Progenitor cell of endocrine pancreas (in vitro differentiated cells): Measurements from ENCODE around the gene NR6A1. TPM values are rescaled to one million over a fixed set of nuclear protein-coding genes. Genes with fewer than 3 reads are reported as not detected.

Experiments used
- DNase-seq: peaks from one replicate; pipeline ENCODE4 v3.0.0; 2021; ENCODE audit warnings: low spot score; ENCODE audit not compliant: unreplicated experiment
- H3K27ac Mint-ChIP-seq: 2 replicates; pipeline ENCODE4 v1.8.0; 2021; ENCODE audit warnings: mild to moderate bottlenecking, moderate library complexity, mixed read lengths
- H3K27me3 Mint-ChIP-seq: 2 replicates; pipeline ENCODE4 v1.8.0; 2021; ENCODE audit warnings: mixed read lengths
- H3K36me3 Mint-ChIP-seq: 2 replicates; pipeline ENCODE4 v1.8.0; 2022; ENCODE audit warnings: mixed read lengths; ENCODE audit not compliant: insufficient read depth
- H3K4me1 Mint-ChIP-seq: 2 replicates; pipeline ENCODE4 v1.8.0; 2021; ENCODE audit warnings: low read depth, mixed read lengths
- H3K4me3 Mint-ChIP-seq: 2 replicates; pipeline ENCODE4 v1.8.0; 2021; ENCODE audit warnings: low read depth, mild to moderate bottlenecking, moderate library complexity, mixed read lengths
- H3K9me3 Mint-ChIP-seq: 2 replicates; pipeline ENCODE4 v1.8.0; 2021; ENCODE audit warnings: low read depth, mixed read lengths
- total RNA-seq: library from RNA; stranded (reverse); gene quantifications from 2 replicates; pipeline ENCODE4 v1.2.1, GENCODE V29; 2021
- TF ChIP-seq, protein P1 (sequence below): fragments of 200-600 bp; sonication (generic); IDR thresholded peaks from one replicate; pipeline ENCODE4 v1.5.0; 2021; ENCODE audit warnings: antibody characterized with exemption, mild to moderate bottlenecking; ENCODE audit not compliant: unreplicated experiment

NR6A1 gene
- total RNA-seq, 1 donor from 2014 or later = 86.4 TPM

DNA sequence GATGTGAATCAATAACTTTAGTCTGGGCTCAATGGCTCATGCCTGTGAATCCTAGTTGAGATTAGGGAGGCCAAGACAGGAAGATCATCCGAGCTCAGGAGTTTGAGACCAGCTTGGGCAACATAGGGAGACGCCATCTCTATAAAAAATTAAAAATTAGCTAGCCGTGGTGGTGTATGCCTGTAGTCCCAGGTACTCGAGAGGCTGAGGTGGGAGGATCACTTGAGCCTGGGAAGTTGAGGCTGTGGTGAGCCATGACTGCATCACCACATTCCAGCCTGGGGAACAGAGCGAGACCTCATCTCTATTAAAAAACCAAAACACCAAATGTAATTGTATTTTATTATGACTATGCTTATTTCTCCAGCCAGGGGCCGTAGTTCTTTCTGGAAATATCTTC lies 194.4 kb downstream of the NR6A1 start:
- no peak for DNase-seq
- no peak overlapping the region for H3K27ac Mint-ChIP-seq
- peaks cover 3% of the 10 kb centered on the region for H3K9me3 Mint-ChIP-seq
- no peak overlapping the region for H3K4me3 Mint-ChIP-seq
- no peaks in the 10 kb centered on the region for H3K27me3 Mint-ChIP-seq
- peaks cover 16% of the 10 kb centered on the region for H3K36me3 Mint-ChIP-seq
- TF ChIP-seq, protein P1, sequence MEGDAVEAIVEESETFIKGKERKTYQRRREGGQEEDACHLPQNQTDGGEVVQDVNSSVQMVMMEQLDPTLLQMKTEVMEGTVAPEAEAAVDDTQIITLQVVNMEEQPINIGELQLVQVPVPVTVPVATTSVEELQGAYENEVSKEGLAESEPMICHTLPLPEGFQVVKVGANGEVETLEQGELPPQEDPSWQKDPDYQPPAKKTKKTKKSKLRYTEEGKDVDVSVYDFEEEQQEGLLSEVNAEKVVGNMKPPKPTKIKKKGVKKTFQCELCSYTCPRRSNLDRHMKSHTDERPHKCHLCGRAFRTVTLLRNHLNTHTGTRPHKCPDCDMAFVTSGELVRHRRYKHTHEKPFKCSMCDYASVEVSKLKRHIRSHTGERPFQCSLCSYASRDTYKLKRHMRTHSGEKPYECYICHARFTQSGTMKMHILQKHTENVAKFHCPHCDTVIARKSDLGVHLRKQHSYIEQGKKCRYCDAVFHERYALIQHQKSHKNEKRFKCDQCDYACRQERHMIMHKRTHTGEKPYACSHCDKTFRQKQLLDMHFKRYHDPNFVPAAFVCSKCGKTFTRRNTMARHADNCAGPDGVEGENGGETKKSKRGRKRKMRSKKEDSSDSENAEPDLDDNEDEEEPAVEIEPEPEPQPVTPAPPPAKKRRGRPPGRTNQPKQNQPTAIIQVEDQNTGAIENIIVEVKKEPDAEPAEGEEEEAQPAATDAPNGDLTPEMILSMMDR = no peak
- H3K4me1 Mint-ChIP-seq = peaks cover 30% of the 10 kb centered on the region

DNA sequence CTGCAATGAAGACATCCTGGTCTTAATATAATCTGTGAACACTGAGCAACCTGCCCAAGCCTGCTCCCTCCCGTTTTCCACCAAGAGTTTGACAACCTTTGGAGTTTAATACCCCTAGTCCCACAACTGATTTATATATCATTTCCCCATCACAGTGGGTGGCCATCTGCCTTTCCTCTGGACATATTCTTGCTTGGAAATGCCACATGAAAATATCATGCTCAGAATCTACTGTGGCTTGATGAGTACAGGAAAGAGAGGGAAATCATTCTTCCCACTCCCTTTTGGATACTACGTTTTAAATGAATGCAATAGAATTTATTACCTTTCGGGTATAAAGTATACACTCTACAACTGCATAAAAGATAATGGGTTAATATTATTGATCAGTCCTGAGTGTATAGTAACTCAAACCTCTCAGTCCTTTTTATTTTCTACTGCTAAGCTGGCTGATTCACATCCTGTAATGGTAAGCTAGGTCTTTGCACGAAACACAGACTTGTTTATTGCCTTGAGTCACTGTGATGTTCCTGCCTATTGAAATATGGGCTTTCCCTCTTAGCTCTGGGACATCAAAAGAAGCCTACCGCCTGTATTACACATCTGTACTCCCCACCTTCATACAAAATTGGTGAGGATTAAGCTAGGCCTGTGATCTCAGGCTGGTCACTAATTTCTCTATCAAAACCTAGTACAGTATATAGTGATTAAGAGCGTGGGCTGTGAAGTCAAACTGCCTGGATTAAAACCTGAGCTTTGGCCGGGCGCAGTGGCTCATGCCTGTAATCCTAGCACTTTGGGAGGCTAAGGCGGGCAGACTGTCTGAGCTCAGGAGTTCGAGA lies 196.4 kb downstream of the NR6A1 start:
- TF ChIP-seq, protein P1 = no peak
- Mint-ChIP-seq H3K4me1 (peaks cover 48% of the 10 kb centered on the region), H3K9me3 (no peaks in the 10 kb centered on the region), H3K4me3 (no peak overlapping the region), H3K36me3 (peaks cover 6% of the 10 kb centered on the region), H3K27me3 (no peaks in the 10 kb centered on the region), H3K27ac (no peak overlapping the region)
- no peak for DNase-seq

DNA sequence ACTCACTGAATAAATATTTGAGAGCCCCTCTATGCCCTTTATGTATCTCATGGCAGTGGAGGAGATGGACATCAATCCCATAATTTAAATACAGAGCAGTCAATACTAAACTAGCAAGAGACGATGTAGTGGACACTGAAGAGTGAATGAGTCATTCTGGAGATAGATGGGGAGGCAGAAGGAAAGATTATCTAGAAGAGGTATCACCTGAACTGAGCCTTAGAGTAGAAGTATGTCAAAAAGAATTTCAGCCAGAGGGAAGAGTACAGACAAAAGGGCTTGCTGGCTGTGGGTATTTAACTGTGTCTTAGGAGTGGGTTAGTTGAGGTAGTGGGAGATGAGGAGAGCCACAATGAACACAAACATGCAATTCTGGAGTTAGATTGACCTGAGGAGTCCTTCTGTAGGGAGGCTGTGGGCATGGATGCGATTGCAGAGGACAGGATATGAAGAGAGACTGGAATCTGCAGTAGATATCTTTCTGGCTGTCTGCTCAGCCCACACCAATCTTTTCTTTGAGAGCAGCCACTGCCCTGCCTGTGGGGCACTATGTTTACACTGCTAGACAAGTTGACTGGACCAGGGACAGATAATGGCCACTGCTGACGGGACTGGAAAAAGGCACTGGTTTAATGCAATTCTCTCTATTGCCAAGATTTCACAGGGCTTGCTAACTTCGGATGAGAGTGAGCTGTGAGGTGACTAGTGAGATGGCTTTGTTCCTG lies 200.0 kb downstream of the NR6A1 start:
- DNase-seq = no peak
- Mint-ChIP-seq H3K27me3 (no peaks in the 10 kb centered on the region), H3K36me3 (peaks cover 14% of the 10 kb centered on the region), H3K4me3 (no peak overlapping the region), H3K9me3 (peaks cover 4% of the 10 kb centered on the region), H3K27ac (peak overlapping the region; percentile 37), H3K4me1 (peaks cover 64% of the 10 kb centered on the region)
- TF ChIP-seq, protein P1 = no peak

DNA sequence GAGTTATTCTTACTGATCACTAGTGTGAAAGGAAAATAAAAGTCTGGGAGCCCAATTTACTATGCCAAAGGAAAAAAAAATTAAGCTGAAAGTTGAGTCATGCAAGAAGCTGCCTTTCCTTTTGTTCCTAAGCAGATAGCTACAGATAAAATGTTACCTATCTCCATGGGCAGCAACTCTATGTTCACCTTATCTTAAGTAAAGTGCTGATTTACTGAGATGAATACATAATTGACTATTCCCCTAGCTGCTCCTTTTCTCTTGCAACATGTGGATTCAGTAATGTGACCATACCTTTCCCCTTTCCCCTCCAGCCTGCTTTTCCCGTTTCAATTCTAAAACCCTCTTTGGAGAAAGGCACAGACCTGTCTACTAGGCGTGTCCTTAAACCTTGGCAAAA lies 201.2 kb downstream of the NR6A1 start:
- Mint-ChIP-seq H3K9me3 (peaks cover 4% of the 10 kb centered on the region), H3K27ac (peak overlapping the region; percentile 87), H3K4me3 (no peak overlapping the region), H3K27me3 (no peaks in the 10 kb centered on the region), H3K4me1 (peaks cover 60% of the 10 kb centered on the region), H3K36me3 (peaks cover 16% of the 10 kb centered on the region)
- TF ChIP-seq, protein P1 = no peak
- no peak for DNase-seq

DNA sequence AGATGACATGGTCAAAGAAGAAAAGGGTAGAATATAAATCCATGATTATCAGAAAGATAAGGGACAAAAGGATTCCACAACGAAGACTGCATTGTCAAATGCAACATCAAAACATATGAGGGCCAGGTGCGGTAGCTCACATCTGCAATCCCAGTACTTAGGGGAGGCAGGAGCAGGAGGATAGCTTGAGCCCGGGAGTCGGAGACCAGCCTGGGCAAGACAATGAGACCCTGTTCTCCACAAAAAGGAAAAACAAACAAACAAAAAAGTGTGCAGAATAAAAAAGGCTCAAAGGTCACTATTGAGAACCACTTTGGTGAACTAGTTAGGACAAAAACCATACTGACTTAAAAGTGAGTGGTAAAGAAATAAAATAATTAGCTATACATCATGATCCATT lies 203.7 kb downstream of the NR6A1 start:
- Mint-ChIP-seq H3K4me3 (no peak overlapping the region), H3K27ac (peak overlapping the region; percentile 70), H3K9me3 (peaks cover 4% of the 10 kb centered on the region), H3K27me3 (no peaks in the 10 kb centered on the region), H3K36me3 (peaks cover 16% of the 10 kb centered on the region), H3K4me1 (peaks cover 47% of the 10 kb centered on the region)
- TF ChIP-seq, protein P1 = no peak
- DNase-seq = no peak
